ENCODE results near the gene LGALS9B.
"Not testable (repeated sequence)": the region's sequence is repeated elsewhere in the genome, so short reads cannot be mapped to it uniquely, and the experiment has no call there.

DNA sequence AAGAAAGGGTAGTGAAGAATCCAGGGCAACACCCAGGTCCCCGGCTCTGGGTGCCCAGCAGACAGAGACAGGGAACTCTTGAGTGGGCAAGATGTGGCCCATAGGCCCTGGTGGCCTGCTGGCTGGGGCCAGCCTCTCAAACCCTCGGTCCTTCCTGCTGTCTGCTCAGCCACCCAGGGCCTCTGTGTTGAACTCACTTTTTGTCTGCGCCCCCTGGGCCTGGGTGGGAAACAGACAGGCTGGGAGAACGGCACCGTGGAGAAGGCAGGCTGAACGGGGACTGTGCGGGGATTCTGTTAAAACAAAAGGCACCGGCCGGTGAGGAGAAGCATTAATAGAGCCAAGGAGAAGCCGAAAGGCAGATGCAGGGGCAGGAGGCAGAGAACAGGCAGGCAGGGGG, 12.2 kb downstream of the LGALS9B start:
- TF ChIP-seq, protein P1, sequence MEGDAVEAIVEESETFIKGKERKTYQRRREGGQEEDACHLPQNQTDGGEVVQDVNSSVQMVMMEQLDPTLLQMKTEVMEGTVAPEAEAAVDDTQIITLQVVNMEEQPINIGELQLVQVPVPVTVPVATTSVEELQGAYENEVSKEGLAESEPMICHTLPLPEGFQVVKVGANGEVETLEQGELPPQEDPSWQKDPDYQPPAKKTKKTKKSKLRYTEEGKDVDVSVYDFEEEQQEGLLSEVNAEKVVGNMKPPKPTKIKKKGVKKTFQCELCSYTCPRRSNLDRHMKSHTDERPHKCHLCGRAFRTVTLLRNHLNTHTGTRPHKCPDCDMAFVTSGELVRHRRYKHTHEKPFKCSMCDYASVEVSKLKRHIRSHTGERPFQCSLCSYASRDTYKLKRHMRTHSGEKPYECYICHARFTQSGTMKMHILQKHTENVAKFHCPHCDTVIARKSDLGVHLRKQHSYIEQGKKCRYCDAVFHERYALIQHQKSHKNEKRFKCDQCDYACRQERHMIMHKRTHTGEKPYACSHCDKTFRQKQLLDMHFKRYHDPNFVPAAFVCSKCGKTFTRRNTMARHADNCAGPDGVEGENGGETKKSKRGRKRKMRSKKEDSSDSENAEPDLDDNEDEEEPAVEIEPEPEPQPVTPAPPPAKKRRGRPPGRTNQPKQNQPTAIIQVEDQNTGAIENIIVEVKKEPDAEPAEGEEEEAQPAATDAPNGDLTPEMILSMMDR (IDR thresholded peaks at IDR 0.05; ENCODE audit: low read depth, low read length, poor library complexity, severe bottlenecking), result not testable (repeated sequence)
- not testable (repeated sequence) for TF ChIP-seq EZH2phosphoT487 (IDR thresholded peaks at IDR 0.05; ENCODE audit: borderline replicate concordance, low read length)

Measured in DOHH2 (cell line).